ENCODE data around the gene NCOR1.
"Not testable (repeated sequence)": the region's sequence is repeated elsewhere in the genome, so short reads cannot be mapped to it uniquely, and the experiment has no call there.

NCOR1 gene

DNA sequence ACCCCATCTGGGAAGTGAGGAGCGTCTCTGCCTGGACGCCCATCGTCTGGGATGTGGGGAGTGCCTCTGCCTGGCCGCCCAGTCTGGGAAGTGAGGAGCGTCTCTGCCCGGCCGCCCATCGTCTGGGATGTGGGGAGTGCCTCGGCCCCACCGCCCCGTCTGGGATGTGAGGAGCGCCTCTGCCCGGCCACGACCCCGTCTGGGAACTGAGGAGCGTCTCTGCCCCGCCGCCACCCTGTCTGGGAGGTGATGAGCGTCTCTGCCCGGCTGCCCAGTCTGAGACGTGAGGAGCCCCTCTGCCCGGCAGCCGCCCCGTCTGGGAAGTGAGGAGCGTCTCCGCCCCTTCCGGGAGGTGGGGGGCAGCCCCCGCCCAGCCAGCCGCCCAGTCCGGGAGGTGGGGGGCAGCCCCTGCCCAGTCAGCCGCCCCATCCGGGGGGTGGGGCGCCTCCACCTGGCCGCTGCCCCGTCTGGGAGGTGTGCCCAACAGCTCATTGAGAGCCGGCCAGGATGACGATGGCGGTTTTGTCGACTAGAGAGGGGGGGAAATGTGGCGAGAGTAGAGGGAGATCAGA, 69.9 kb downstream of the NCOR1 start:
- DNase-seq, result not testable (repeated sequence)

DNA sequence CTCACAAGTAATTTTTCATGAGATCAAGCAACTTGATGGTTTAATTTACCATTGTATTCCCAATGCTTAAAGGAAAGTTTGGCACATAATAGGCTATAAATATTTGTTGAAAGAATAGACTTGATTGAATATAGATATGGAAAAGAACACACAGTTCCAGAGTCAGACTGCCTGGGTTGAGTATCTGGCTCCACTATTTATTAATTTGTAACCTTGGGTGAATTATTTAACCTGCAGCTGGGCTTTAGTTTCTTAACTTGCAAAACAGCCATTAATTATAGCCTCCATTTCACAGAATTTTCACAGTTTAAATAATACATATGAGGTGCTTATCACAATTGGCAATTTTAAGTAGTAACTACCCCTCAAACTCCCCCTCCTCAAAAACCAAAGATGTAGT, 73.6 kb downstream of the NCOR1 start:
- DNase-seq, result no peak

DNA sequence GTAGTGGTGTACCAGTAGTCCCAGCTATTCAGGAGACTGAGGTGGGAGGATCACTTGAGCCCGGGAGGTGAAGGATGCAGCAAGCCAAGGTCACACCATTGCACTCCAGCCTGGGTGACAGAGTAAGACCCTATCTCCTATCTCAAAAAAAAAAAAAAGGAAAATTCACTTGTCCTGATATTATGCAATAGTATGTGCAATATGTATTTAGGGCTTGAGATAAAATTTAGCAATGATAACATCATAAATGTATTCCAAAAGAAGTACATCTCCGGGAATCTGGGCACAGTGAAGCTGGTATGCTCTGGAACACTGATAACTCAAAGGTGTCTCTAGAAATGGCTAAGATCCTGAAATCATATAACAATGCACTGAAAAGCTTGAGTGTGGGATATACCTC, 74.5 kb downstream of the NCOR1 start:
- no peak for DNase-seq

DNA sequence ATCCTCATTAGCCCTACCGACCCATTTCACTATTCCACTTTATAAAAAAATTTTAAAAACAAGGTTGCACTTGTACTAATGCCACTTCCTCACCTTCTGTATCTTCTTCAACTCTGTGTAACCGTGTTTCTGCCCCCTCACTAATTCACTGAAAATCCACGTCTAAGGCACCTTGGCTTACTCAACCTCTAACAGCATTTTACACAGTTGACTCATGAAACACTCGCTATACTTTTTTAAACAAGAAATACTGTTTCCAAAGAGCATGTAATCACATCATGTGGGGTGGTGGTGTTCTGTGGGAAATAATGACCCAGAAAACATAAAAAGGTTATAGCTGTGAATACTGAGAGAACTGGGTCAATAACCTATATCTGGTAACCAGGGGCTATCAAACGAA, 79.9 kb downstream of the NCOR1 start:
- no peak for DNase-seq

DNA sequence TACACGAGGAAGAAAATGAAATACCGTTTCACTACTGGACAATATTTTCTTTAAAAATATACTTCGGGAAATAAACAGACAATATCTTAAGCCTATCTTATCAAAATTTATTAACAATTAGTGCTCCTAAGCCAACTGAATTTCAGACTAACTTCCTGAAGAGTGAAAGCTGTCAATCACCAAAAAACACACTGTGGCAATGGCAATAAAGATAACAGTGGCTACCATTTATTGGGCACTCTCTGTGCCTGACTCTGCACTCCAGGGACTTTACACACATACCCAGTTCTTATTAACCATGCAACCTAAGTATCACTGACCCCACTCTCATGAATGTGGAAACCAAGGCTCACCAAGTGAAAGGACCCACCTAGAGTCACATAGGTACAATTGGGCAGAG, 83.7 kb downstream of the NCOR1 start:
- no peak for DNase-seq

DNA sequence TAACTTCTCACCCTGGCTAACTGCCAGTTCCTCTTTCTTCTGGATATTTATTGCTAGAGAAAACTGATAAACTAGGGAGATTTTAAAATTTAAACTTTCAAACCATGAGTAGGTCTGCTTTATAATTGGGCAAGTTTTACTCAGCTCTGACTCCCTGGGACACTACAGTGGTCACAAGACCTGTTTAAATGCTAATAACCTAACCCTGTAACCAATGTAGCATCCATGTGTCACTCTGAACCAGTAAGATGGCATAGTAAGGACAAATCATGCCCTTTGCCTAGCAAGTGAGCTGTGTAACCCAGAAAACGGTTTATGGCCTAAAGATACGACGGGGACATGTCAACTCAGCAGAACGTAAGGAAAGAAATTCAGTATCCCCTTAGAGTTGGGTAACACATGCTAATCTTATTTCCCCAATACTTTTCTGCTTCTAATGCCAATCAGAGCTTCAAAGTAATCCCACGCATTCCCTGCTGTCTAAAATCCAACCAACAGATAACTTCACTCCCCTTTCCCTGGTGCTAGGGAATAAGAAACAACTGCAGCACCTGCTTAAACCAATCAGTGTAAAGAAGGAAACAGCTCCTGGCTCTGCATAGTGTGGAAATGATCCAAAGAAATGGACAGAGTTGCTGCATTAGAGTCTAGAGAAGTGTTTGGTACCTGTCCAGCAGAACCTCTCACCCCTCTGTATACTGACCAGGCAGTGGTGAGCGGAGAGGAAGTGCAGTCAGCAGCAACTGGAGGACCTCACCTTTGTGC, 85.7 kb downstream of the NCOR1 start:
- DNase-seq, result no peak

DNA sequence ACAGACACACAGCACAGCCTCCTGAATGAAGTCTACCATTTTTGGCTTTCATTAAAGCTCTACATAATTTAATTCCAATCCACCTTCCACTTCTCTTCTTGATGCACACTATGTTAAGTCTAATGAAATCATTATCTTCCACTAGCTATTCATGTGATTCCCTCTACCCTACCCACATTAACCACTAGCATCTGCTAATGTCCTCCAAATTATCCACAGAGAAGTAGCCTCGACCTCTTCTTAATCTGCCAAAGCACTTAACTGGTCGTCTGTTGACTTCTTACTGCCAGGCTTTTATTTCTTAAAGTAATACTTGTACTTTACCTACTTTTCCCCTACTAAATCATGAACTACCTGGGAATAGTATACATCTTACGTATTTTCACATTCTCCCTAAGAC, 91.8 kb downstream of the NCOR1 start:
- no peak for DNase-seq

DNA sequence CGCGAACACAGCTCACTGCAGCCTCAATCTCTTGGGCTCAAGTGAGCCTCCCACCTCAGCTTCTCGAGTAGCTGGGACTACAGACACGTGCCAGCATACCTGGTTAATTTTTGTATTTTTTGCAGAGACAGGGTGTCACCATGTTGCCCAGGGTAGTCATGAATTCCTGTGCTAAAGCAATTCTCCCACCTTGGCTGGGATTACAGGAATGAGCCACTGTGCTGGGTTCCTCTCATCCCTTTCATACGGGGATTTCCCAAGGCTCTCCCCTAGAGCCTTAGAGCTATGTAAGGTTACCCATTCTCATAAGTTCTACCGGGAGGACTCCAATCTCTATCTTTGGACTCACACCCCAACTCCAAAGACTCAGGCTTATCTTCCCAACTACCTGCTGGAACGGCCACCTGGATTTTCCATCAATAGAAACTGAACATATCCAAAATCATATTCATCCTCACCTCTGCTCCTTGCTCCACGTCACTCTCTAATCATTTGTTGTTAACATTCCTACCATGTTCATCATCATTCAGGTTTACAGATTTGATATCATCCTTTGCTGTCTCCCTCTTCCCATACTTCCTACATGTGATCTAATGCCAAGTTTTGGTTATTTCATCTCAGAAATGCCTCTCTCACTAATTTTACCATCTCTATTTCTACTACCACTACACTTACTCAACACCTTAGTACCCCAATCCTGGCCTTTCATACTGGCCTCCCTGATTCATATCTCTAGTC, 92.5 kb downstream of the NCOR1 start:
- DNase-seq, result no peak

DNA sequence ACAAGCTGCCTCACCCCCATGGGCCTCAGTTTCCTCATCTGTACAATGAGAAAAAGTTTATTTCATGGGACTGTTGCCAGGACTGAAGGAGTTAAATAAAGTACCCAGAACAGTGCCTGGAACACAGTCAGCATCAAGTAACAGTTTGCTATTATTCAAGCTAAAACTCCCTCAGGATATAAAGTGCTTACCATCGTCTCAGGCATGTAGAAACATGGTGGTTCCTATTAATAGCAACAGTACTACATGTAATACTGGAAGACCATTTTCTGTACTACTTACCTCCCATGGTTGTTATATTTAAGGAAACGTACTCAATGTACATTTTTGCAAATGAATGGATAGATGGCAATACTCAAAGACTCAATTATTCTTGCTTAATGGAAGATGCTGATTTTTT, 93.4 kb downstream of the NCOR1 start:
- DNase-seq, result no peak

DNA sequence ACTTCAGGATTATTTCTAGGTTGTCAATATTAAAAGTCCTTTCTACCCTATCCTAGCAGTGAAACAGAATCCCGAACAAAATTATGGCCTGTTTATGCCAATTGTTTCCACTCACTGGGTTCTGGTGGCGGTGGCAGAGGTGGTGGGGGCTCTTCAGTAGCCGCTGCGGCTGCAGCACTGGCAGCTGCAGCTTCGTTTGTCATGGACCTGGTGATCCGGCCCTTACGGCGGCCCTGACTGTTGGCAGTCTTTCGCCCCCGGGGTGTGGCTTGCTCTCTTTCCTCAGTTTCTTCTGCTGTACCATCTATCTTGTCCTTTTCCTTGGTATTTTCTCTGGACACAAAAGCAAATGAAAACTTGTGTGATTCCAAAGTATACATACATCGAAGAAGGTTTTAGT, 94.4 kb downstream of the NCOR1 start:
- DNase-seq, result no peak

DNA sequence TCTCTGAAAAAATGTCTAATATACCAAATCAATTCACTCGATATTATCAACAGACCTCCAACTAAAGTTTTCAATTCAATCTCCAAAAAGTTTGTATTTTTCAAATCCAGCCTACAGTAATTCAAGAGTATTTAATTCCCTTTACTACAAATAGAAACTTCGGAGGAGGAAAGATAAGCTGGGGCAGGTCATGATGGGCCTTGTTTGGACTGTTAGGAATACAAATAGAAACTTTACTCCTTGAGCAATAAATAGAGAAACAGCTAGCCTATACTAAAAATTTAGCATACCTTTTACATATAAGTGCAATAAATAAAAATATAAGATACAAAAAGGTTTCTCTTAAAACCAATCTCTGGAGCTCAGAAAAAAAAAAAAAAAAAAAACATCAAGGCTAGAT, 98.2 kb downstream of the NCOR1 start:
- no peak for DNase-seq

DNA sequence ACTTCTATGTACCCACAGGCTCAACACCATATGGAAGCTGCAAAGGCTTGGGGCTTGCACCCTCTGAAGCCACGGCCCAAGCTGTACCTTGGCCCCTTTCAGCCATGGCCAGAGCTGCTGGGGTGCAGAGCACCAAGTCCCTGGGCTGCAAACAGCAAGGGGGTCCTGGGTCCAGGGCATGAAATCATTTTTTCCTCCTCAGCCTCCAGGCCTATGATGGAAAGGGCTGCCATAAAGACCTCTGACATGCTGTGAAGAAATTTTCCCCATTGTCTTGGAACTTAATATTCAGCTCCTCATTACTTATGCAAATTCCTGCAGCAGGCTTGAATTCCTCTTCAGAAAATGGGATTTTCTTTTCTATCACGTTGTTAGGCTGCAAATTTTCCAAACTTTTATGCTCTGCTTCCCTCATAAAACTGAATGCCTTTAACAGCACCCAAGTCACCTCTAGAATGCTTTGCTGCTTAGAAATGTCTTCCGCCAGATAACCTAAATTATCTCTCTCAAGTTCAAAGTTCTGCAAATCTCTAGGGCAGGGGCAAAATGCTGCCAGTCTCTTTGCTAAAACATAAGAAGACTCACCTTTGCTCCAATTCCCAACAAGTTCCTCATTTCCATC, 100.1 kb downstream of the NCOR1 start:
- not testable (repeated sequence) for DNase-seq

DNA sequence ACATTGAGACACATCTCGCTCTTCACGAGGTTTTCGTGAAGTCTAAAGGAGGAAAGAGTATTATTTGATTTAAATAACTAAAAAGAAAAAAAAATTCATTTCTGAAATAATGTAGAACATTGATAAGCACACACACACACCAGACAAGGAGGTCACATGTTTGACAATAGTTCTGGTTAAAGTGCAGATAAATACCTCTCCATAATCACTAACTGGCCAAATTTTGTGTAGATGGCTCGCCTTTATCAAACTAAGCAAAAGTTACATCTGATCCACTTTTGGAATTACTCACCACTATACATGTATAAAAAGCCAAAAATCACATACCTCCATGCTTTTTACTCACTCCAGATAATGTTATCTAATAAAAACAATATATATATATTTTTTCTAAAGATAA, 106.5 kb downstream of the NCOR1 start:
- no peak for DNase-seq

DNA sequence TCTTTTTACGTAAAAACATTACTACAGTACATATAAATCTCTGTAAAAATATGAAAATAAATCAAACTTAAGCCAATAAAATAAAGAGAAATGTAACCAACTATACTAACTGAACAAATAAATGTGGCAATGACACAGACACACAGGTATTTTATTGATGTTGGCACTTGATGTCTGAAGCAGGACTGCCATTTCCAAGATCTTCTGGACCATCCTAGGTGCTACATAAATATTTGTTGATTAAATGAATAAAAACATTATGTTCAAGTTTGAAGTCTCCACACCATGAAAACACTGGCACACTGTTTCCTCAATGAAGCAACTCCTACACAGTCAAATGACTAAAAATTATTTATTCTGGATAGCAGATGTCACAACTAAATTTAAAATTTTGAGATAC, 106.9 kb downstream of the NCOR1 start:
- DNase-seq, result no peak

DNA sequence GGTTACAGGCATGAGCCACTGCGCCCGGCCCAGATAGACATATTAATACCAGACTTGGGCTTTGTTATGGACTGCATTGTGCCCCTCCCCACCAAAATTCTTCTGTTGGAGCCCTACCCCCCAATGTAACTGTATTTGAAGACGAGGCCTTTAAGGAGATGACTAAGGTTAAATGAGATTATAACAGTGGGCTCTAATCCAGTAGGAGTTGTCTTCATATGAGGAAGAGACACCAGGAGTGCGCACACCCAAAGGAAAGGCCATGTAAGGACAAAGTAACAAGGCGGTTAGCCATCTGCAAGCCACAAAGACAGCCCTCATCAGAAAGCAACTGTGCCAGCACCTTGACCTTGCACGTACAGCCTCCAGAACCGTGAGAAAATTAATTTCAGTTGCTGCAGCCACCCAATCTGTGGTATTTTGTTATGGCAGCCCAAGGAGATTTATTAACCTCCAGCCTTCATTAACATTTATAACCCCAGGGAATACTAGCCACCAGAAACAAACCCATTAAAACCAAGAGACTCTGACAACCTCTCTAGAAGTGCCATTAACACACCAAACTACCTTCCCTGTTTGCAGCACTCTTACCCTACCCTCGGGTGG, 108.1 kb downstream of the NCOR1 start:
- DNase-seq, result no peak

DNA sequence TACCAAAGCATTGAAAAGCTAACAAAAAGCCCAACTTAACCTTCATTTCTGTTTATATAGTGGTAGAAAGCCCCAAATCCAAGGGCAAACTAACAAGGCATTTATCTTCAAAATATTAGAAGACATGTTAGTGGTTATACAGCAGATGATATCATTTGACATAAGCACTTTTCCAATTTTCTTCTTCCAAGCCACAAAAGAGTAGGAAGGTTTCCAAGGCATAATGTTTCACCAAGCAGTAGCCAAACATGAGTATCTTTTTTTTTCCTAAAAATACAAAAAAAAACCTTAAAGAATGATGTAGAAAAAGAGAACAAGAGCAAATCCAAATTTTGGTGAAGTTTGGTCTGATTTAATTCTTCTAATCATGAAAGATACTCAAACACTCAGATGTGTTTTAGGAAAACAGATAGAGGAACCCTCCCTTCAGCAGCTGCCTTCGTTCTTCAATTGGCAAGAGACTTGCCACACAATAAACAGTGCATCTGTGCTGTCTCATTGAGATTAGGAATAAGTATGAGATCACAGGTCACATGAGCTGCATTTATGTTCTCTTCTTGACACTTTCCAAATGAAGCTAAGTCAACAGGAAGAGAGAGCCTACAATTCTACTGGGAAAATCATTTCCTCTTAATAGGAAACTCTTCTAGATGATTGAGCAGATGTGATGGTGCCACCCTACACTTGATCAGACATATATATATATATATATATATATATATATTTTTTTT, 109.0 kb downstream of the NCOR1 start:
- DNase-seq, result no peak

DNA sequence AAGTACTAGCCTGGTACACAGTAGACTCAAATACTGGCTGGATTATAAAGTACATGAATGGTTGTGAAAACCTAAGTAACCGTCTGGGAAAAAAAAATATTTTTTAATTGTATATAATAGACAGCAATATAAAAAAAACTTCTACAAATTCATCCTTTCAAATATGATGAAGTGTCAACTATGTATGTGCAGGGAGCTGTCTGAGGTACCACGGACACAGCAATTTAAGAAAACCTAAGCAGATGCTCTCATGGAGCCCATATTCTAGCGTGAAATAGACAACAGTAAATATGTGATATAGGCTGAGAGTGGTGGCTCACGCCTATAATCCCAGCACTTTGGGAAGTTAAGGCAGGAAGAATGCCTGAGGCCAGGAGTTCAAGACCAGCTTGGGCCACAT, 111.1 kb downstream of the NCOR1 start:
- no peak for DNase-seq

DNA sequence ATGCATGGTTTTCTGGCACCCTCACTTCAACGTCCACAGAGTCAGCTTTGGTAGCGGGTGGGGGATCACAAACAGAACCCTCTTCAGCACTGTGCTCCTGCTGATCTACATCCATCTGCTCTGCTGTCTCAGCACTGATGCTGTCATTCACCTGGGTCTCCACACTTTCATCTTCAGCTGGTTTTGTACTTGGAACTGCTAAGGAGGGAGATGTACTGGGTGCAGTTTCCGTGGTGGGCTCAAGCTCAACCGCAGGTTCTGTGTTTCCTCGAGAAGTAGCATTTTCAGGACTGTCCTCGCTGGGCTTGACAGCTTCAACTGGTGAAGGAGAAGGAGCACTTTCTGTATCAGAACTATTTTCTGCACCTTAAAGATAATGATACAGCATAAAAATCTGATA, 113.9 kb downstream of the NCOR1 start:
- DNase-seq, result no peak

DNA sequence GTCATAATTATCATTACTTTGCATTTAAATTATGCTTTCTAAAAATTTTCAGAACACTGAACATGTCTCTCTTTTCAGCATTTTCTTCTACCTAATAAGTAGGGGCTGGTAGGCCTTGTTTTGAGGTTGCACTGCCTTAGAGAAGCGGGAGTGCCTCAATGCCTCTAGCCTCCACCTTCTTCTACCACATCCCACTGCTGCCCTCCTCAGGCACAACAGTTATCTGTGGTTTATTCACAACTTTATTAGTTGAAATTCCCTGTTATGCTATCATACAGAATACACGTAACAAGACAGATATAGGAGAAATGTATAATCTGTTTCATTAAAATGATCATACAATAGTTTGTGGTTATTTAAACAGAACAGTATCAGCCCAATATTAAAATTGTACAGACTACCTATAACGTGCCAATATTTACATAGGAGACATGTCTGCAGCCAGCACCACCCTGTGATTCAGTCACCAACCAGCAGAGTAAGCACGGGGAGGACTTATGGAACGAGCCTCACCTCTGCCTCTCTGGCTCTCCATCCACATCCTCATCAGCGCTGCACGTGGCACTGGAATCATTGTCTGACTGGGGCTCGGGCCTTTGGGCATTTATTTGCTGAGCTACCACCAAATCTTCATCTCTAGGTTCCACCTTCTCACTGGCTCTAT, 114.5 kb downstream of the NCOR1 start:
- no peak for DNase-seq

DNA sequence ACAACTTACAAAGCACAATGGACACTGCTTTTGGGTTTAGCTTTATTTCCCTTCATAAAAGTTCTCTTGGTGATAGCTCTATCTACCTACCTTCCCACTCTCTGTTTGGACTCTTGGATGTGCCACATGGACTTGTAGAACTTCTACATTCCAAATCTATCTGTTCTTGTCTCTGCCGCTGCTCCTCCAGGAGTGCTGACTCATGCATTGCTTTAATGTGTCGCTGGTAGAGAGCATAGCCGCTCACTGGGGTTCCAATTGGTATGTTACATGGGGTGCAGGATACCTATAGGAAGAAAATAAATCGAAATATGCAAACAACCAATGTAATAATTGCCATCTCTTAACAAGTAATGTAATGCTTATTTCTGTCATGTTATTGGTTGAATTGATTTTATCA, 123.6 kb downstream of the NCOR1 start:
- no peak for DNase-seq

DNA sequence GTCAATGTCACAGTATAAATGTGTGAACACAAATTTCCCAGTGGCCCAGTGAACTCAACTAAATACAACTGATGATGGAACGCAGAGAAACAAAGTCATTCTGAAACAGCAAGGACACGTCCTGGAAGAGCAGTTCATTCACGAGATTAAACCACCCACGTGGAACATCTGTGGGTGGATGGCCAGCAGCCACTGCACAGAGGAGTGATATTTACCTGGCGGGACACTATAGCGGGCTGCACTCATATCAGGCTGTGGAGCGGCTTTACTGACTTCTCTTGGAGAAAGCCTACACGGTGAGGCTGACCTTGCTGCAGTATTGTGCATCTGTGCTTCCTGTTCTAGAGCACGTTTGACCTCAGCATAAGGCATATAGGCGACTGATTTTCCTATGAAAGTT, 128.4 kb downstream of the NCOR1 start:
- no peak for DNase-seq

DNA sequence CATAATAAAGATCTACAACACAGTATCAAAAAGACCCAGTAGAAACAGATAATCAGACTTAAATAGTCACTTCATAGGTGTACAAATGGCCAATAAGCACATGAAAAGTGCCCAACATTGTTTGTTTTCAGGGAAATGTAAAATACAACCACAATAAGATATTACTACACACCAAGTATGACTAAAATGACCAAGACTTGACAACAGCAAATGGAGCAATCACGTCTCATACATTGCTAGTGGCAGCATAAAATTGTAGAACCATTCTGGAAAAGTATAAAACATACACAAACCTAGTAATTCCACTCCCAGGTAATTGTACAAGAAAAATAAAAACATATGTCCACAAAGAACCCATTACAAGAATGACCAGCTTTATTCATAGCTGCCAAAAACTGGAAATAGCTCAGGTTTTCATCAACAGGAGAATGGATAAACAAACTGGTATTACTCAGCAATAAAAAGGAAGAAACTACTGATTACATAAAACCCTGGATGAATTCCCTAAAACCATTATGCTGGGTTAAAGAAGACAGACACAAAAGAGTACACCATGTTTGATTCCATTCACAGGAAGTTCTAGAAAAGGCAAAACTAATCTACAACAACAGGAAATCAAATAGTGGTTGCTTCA, 130.2 kb downstream of the NCOR1 start:
- DNase-seq, result no peak
